Measurements from ENCODE around the gene CAPRIN2. TPM values are rescaled to one million over a fixed set of nuclear protein-coding genes. Genes with fewer than 3 reads are reported as not detected.

The CAPRIN2 gene
- polyA plus RNA-seq, 2 of the 4 experiments (the other 2 are of a cell fraction): 24.2 to 26.2 TPM

DNA sequence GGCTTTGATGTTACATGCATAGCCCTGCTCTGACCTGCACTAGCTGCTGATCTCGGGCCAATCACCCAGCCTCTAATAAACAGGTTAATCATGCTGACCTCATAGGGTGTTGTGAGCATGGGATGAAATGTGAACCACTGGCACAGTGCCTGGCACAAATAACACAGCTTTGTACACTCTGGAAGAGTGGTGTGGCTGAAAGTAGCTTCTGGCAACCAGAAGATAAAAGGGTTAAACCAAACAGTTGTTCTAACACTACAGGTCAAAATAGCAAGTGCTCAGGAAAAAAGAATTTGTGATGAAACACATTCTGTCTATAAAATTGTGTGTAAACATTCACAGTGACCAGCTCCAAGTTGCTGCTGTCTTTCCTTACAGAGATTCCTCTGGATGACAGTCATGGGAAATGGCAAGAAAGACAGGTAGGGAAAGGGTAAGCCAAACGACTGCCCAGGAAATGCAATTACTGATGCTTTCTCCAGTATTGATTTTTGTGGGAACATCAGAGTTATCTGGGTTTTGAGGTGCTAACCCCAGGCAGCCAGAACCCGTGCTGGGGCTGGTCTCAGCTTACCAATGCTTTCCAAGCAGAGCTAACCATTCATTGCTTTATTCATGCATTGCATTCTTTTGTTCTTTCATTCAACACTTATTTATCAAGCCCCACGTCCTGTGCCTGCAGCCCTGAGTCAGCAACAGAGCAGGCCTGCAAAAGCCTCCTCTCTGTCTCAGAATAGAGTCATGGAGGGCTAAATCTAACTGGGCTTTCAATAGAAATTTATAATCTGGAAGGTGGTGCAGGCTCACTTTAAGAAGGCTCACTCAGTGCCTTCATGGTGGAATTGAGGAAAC lies 38.1 kb upstream of the CAPRIN2 start:
- H3K4me3 ChIP-seq: no peak overlapping the region
- H3K27ac ChIP-seq: peak overlapping the region; percentile 97 to 100
- CTCF ChIA-PET: interaction anchor here (1.6 kb wide), 1 partner anchor 38 kb away, joined by 4 read pairs; the partner anchor contains the start of gene CAPRIN2
- no peak for ATAC-seq
- FAIRE-seq: peak; percentile 74
- POLR2A ChIA-PET: interaction anchor here (2.4 kb wide), 1 partner anchor 38 kb away, joined by 13 read pairs; the partner anchor contains the start of gene CAPRIN2
- under 1% methylated on average over 4 of the region's 4 CpGs for WGBS (ENCODE audit: missing lambda C conversion rate)
- peaks cover 45% of the 10 kb centered on the region for H3K4me1 ChIP-seq
- peak in 1 of 2 experiments; percentile 65 for DNase-seq (ENCODE audit: low read depth in 1 of 2, low spot score in 1 of 2)
- H3K4me2 ChIP-seq: peak overlapping the region; percentile 88
- no peaks in the 10 kb centered on the region for H3K9me3 ChIP-seq
- TF ChIP-seq, protein P1, sequence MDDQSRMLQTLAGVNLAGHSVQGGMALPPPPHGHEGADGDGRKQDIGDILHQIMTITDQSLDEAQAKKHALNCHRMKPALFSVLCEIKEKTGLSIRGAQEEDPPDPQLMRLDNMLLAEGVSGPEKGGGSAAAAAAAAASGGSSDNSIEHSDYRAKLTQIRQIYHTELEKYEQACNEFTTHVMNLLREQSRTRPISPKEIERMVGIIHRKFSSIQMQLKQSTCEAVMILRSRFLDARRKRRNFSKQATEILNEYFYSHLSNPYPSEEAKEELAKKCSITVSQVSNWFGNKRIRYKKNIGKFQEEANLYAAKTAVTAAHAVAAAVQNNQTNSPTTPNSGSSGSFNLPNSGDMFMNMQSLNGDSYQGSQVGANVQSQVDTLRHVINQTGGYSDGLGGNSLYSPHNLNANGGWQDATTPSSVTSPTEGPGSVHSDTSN (IDR thresholded peaks at IDR 0.05): no peak
- no peak for TF ChIP-seq POLR2A (IDR thresholded peaks at IDR 0.05; ENCODE audit: low read length)
- TF ChIP-seq HDAC2 (IDR thresholded peaks at IDR 0.05): no peak
- no peak for TF ChIP-seq MYC (IDR thresholded peaks at IDR 0.05; ENCODE audit: borderline replicate concordance, low read length)
- no peak for TF ChIP-seq NFE2L2 (conservative IDR thresholded peaks at IDR 0.05; ENCODE audit: low read length)
- no peak for TF ChIP-seq ELK1 (IDR thresholded peaks at IDR 0.05; ENCODE audit: low read depth, low read length)
- TF ChIP-seq EHMT2 (IDR thresholded peaks at IDR 0.05; ENCODE audit: low read depth): no peak
- peak; percentile 47; the same call in 1 of the 2 replicates for TF ChIP-seq GATA3 (IDR thresholded peaks at IDR 0.05; ENCODE audit: borderline replicate concordance)
- TF ChIP-seq, protein P2, sequence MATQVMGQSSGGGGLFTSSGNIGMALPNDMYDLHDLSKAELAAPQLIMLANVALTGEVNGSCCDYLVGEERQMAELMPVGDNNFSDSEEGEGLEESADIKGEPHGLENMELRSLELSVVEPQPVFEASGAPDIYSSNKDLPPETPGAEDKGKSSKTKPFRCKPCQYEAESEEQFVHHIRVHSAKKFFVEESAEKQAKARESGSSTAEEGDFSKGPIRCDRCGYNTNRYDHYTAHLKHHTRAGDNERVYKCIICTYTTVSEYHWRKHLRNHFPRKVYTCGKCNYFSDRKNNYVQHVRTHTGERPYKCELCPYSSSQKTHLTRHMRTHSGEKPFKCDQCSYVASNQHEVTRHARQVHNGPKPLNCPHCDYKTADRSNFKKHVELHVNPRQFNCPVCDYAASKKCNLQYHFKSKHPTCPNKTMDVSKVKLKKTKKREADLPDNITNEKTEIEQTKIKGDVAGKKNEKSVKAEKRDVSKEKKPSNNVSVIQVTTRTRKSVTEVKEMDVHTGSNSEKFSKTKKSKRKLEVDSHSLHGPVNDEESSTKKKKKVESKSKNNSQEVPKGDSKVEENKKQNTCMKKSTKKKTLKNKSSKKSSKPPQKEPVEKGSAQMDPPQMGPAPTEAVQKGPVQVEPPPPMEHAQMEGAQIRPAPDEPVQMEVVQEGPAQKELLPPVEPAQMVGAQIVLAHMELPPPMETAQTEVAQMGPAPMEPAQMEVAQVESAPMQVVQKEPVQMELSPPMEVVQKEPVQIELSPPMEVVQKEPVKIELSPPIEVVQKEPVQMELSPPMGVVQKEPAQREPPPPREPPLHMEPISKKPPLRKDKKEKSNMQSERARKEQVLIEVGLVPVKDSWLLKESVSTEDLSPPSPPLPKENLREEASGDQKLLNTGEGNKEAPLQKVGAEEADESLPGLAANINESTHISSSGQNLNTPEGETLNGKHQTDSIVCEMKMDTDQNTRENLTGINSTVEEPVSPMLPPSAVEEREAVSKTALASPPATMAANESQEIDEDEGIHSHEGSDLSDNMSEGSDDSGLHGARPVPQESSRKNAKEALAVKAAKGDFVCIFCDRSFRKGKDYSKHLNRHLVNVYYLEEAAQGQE (IDR thresholded peaks at IDR 0.05): no peak
- TF ChIP-seq ATOH8 (CRISPR knock-in tag; IDR thresholded peaks at IDR 0.05; ENCODE audit: low read depth): no peak
- no peak for TF ChIP-seq RNF2 (IDR thresholded peaks at IDR 0.05; ENCODE audit: borderline replicate concordance, low read depth)
- TF ChIP-seq PHF8 (IDR thresholded peaks at IDR 0.05; ENCODE audit: borderline replicate concordance, low read depth): no peak
- TF ChIP-seq HOXA7 (CRISPR knock-in tag; IDR thresholded peaks at IDR 0.05): no peak
- TF ChIP-seq HEYL (CRISPR knock-in tag; IDR thresholded peaks at IDR 0.05): no peak
- TF ChIP-seq, protein P3, sequence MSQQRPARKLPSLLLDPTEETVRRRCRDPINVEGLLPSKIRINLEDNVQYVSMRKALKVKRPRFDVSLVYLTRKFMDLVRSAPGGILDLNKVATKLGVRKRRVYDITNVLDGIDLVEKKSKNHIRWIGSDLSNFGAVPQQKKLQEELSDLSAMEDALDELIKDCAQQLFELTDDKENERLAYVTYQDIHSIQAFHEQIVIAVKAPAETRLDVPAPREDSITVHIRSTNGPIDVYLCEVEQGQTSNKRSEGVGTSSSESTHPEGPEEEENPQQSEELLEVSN (IDR thresholded peaks at IDR 0.05; ENCODE audit: borderline replicate concordance, low read depth): no peak
- TF ChIP-seq FOSB (CRISPR knock-in tag; IDR thresholded peaks at IDR 0.05): no peak
- no peak for TF ChIP-seq CBX2 (IDR thresholded peaks at IDR 0.05; ENCODE audit: borderline replicate concordance, low read depth)
- TF ChIP-seq RFX5 (IDR thresholded peaks at IDR 0.05): no peak
- no peak for TF ChIP-seq POLR2AphosphoS2 (conservative IDR thresholded peaks at IDR 0.05; ENCODE audit: low read length)
- TF ChIP-seq ZFP36 (IDR thresholded peaks at IDR 0.05; ENCODE audit: borderline replicate concordance, partially characterized antibody): no peak
- TF ChIP-seq HOXB13 (CRISPR knock-in tag; IDR thresholded peaks at IDR 0.05; ENCODE audit: low read depth): no peak
- TF ChIP-seq, protein P4, sequence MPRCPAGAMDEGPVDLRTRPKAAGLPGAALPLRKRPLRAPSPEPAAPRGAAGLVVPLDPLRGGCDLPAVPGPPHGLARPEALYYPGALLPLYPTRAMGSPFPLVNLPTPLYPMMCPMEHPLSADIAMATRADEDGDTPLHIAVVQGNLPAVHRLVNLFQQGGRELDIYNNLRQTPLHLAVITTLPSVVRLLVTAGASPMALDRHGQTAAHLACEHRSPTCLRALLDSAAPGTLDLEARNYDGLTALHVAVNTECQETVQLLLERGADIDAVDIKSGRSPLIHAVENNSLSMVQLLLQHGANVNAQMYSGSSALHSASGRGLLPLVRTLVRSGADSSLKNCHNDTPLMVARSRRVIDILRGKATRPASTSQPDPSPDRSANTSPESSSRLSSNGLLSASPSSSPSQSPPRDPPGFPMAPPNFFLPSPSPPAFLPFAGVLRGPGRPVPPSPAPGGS (IDR thresholded peaks at IDR 0.05): no peak
- no peak for TF ChIP-seq CTCF (IDR thresholded peaks at IDR 0.05)
- TF ChIP-seq CEBPB (IDR thresholded peaks at IDR 0.05): peak; percentile 17 to 65; a peak in 2 of 4 replicates
- TF ChIP-seq NR3C1 (IDR thresholded peaks at IDR 0.05): no peak
- TF ChIP-seq ZNF302 (CRISPR knock-in tag; IDR thresholded peaks at IDR 0.05): no peak
- TF ChIP-seq MAFK (IDR thresholded peaks at IDR 0.05; ENCODE audit: partially characterized antibody): no peak
- TF ChIP-seq EHF (CRISPR knock-in tag; IDR thresholded peaks at IDR 0.05): no peak
- no peak for TF ChIP-seq CHD2 (IDR thresholded peaks at IDR 0.05; ENCODE audit: low read length, partially characterized antibody)
- TF ChIP-seq JUNB (IDR thresholded peaks at IDR 0.05): peak; percentile 54

All from A549 (cell line).